ENCODE measurements around the gene SEC14L5.
"Not testable (repeated sequence)": the region's sequence is repeated elsewhere in the genome, so short reads cannot be mapped to it uniquely, and the experiment has no call there.

The SEC14L5 gene

GRCh38 chr16:5044581-5044980 is 86.5 kb downstream of the SEC14L5 start:
- not testable (repeated sequence) for DNase-seq

GRCh38 chr16:5045499-5046115 is 87.5 kb downstream of the SEC14L5 start:
- DNase-seq, result no peak

DNA sequence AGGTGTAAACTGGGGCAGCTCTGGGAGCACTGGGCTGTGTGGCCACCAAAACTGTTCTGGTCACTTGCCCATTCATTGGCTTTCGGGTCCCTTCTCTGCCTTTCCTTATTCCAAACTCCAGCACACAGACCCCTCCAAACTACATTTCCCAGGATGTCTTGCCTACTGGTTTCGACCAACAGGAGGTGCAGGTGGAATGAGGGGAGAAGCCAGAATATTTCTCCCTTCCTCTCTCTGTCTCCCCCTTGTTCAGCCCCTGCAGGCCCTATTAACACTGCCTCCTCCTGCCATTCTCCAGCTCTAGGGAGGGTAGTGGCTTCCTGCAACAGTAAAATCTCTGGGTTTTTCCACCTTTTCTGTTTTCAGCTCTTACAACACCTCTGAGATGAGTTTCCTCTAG is 88.8 kb downstream of the SEC14L5 start:
- DNase-seq, result no peak

- DNase-seq, result no peak
Measured at GRCh38 chr16:5054876-5055865, 97.0 kb downstream of the SEC14L5 start.

DNA sequence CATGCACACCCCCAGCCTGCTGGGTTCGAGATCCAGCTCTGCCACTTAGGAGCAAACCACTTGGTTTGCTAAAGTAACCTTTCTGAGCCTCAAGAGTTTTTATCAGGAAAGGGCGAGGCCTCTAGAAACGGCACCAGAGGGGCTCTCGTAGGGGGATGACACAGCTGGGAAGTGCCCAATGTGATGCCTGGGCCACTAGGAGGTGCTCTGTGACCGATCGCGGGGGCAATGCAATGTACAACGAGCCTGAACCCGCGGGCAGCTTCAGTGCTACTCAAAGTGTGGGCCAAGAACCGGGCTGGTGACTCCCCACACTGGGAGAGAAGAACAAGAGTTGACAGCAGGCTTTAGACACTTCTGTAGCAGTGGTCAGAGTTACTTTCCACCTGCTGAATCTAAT is 98.2 kb downstream of the SEC14L5 start:
- no peak for DNase-seq

DNA sequence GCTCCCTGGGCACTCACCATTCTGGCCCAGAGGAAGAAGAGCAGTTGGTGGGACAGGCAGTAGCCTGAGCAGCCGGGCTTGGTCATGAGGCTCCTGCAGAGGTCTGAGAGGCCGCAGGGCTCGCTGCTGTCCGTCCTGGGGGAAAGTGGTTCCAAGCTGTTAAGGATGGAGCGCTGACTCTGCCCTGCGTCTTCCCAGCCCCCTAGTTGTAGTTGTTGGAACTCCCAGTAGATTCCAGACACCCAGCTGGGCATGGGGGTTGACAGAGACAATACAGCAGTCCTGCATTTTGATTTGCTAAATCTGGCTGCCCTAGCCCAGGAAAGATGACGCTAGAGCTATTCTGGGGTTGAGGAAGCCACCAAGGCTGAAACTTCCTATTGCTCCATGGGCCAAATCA is 100.3 kb downstream of the SEC14L5 start:
- DNase-seq, result no peak

DNA sequence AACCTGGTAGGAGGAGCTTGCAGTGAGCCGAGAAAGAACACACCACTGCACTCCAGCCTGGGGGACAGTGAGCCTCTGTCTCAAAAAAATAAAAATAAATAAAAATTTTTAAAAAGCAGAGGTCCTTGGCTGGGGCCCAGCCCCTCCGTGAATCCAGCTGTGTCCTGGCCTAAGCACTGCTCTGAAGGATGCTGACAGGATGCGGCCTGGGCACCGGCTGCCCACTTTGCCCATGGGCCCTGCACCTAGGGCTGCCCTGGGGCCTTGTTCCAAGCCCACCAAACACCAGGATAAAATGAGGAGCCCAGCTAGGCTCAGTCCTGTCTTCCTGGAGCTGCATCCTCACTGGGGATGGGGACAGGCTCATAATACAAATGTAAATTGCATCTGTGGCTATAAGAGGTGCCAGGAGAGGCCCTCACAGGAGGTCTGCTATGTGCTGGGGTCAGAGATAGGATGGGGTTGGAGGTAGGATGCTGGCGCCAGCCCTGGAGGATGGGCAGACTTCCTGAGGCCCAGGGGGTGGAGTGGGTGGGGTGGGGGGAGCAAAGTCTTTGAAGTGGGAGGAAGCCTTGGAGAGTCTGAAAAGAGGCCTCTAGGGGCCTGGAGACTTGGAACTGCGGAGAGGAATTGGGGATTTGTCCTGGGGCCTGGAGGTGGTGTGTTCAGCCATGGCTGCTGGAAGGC is 101.4 kb downstream of the SEC14L5 start:
- DNase-seq, result no peak

DNA sequence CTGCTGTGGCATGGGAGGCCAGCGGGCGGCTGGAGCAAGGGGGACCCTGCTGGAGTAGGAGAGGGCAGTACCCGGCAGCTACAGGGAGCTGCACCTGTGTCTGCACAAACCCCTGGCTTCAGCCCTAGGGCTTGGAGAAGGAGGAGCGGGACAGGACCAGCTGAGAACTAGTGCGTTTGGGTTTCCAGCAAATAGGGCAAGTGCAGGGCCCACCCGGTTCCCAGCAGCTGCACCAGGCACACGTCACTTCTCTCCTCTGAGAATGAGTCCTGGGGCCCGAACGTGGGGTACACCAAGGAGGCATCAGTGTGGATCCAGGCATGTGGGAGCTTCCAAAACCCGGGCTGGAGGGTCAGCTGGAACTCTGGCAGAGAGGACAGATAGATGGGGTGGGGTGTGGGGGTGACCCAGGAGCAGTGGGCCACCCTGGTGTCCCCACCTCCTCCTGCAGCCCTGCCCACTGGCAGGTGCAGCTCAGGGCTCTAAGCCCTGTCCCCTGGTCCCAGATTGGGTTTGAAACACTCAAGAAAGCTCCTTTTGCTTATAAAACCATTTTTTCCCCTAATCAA is 102.0 kb downstream of the SEC14L5 start:
- no peak for DNase-seq

GRCh38 chr16:5062051-5062450 is 103.9 kb downstream of the SEC14L5 start:
- DNase-seq, result no peak

GRCh38 chr16:5062790-5063765 is 104.9 kb downstream of the SEC14L5 start:
- no peak for DNase-seq

DNA sequence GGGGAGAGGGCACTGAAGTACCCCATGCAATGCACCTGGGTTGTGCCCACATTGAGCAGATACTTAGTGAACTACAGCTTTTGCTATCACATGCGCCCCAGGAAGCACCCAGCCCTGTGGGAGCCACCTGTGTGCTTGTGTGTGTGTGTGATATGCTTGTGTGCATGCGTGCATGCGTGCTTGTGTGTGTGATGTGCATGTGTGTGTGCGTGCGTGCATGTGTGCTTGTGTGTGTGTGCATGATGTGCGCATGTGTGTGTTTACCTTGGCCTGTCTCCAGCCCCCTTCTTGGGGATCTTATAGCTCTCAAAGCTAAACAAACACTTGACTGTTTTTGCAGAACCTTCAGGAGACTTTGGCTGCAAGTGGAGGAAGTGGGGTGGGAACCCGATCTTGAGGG is 106.8 kb downstream of the SEC14L5 start:
- no peak for DNase-seq

- no peak for DNase-seq
Measured at GRCh38 chr16:5065326-5065725, 107.2 kb downstream of the SEC14L5 start.

GRCh38 chr16:5065813-5066212 is 107.7 kb downstream of the SEC14L5 start, which contains the start of gene C16orf89:
Gene C16orf89 (minus strand): TSS chr16:5065956. CDS start chr16:5065908, 48 bp downstream.
- no peak for DNase-seq

DNA sequence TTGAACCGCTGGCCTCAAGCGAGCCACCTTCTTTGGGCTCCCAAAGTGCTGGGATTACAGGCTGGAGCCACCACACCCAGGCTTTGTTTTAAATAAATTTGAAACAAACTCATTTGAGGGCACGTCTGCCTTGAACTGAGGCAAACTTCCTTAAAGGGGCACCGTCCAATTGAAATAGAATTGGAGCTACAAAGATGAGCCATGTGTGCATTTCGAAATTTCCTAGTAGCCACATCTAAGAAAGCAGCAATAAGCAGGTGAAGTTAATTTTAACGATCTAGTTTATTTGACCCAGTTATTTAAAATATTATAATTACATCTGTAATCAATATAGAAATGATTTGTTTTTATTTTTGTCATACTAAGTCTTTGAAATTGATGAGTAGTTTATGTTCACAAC is 108.4 kb downstream of the SEC14L5 start:
- DNase-seq, result no peak
